ENCODE data around the gene RABGGTA.
A peak's percentile ranks its signal among the peaks of the same experiment; 100 is the strongest.

The RABGGTA gene

DNA sequence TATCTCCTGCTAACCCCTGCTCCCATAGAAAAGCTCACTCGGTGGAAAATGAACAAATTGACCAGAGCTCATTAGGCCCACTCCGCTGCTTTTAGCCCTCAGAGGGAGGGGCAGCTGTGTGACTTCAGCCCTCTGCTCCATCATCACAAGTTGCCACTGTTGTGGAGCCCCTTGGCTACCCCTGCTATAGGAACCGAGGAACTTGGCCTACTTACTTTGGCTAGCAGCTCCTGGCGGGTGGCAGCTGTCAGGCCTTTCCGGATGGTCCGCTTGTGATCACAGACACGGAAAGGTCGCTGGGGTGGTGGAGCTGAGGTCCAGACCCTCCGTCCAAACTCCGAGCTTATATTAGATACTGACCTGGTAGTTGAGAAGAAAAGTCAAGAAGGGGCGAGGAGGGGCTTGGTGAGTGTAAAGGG, 35.8 kb upstream of the RABGGTA start:
- intact Hi-C loops (cut with DNase I): no loop called here

DNA sequence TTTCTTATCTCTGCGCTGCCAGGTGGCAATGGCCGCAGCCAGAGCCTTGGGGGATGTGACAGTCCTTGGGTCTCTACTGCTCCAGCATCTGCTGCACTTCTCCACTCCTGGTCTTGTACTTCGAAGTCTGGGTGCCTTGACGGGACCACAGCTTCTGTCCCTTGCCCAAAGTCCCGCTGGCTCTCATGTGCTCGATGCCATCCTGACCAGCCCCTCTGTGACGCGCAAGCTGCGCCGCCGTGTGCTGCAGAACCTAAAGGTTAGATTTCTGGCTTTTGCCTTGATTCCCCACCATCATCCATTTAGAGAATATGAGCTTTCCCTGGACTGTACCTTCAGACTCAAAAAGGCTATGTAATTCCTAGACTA, 32.6 kb upstream of the RABGGTA start:
- intact Hi-C loops (cut with DNase I): no loop called here
- DNase-seq: peak in 2 of 10 donors; percentile 16 to 38

More for the DNA sequence above, 35.8 kb upstream of the RABGGTA start:
- DNase-seq: no peak

DNA sequence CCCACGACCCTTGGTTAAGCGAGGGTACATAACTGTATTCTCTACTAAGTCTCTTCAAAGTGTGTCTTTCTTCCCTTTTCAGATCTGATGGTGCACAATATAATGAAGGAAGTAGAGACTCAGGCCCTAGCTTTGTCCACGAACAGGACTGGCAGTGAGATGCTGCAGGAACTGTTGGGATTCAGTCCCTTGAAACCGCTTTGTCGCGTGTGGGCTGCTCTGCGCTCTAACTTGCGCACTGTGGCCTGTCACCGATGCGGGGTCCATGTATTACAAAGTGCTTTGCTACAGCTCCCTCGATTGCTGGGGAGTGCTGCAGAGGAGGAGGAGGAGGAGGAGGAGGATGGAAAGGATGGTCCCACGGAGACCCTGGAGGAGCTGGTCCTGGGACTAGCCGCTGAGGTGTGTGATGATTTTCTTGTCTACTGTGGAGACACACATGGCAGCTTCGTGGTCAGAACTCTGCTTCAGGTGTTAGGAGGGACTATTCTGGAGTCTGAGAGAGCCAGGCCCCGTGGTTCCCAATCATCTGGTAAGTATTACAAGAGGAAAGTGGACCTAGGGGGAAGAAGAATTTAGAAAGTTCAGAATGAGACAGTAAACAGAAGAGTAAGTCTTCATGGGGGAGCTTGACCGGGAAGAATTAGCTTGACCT, 29.1 kb upstream of the RABGGTA start:
- intact Hi-C loops (cut with DNase I): no loop called here
- peak in 1 of 10 donors; percentile 38 for DNase-seq

DNA sequence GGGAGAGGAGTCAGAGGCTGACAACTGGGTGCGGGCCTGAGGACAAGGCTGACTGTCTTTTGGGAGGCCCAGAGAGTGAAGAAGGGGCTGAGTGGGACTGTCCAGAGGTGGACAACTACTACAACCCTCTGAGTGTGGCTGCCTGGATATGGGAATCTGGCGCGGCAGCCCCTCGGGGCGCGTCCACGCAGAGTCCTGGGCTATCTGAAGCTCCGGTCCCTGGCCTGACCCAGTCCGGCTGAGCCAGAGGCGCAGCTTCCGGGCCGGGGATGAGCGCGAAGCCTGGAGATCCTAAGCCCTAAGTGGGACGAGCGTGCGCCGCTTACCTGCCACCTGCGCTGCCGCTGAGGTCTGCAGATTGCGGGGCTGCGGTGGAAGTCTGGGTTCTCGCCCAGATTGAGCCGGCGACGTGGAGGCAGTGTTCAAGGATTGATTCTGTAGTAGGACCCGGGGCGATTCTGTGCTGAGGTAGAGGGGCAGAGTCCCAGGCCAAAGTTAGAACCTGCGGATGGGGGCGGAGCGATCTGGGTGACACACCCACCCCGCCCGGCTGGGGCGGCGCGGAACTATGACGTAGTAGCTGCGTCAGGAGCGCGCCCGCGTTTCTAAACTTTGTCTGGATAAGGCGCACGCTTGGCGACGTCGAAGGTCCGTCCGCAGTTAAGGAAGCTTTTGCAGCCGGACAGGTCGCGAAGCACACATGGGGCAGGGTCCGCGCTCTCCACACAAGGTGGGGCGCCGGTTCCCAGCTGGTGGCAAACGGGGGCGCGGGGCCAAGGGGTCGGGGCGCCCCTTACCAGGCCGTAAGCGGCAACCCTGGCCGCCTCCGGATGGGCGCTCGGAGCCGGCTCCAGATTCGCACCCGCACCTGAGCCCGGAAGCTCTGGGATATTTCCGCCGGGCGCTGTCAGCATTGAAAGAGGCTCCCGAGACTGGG, 28.1 kb upstream of the RABGGTA start, which contains the start of the genes DHRS1 and NOP9:
Gene DHRS1, minus strand, starts transcription at position 526 of the 937 bp plus-strand sequence. CDS start 674 bp downstream, outside the sequence.
Gene NOP9, plus strand, starts transcription at position 596 of the 937 bp plus-strand sequence. Its CDS starts 105 bp downstream, at position 701.
- DNase-seq: peak; percentile 85 to 99 (median 92)
- intact Hi-C loops (cut with DNase I): loop anchor here (1.0 kb wide), 1 partner anchor 28 kb away; the partner anchor contains the start of gene RABGGTA

DNA sequence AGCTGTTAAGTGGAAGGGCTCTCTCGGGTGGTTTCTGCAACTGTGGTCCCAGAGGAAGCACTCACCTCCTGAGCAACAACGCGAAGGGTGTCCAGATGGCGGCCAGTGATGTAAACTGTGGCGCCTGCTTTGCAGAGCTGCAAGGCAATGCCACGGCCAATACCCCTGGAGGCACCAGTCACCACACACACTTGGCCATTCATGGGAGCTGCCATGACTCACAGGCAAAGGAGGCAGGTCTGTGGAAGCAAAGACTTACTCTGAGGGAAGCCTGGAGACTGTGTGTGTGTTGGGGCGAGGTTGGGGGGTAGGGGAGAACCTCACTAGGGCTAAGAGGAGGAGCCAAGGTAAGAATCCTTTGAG, 27.5 kb upstream of the RABGGTA start:
- intact Hi-C loops (cut with DNase I): loop anchor here (1.0 kb wide), 1 partner anchor 28 kb away; the partner anchor contains the start of gene RABGGTA

DNA sequence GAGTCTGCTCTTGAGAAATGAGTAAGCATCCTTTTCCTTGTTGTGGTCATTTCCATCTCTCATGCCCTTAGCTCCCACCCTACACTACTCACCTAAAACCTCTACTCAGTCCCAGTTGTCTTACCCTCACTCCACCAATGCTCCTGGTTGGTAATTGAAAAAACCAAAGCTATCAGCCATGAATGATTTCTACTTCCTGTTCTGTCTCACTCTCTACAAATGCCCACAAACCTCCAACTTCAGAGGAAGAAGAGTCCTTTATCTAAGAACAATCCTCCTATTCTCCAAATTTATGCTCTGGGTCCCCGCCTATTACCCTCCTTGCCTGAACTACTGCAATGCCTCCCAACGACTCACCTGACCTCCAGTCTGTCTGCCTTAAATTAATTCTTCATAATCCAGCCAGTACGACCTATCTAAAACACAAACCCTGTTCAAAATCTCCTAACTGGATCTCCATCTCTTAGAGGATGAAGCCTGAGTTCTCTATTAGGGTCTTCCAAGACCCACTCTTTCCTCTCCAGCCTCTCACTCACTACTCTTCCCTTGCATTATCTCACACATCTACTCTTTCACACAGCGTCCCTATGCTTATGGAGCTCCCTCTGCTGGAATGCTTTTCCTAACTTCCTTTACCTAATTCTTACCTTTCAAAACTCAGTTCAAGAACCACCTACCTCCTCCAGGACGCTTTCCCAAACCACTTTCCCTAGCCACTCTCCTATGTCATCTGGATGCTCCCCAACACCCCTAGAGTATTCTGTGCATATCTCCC, 26.0 kb upstream of the RABGGTA start:
- no peak for DNase-seq
- intact Hi-C loops (cut with DNase I): loop anchor here (2.0 kb wide), 1 partner anchor 55 kb away; the partner anchor contains the start of gene TINF2

More for the DNA sequence above, 27.5 kb upstream of the RABGGTA start:
- peak in 1 of 10 donors; percentile 85 for DNase-seq

DNA sequence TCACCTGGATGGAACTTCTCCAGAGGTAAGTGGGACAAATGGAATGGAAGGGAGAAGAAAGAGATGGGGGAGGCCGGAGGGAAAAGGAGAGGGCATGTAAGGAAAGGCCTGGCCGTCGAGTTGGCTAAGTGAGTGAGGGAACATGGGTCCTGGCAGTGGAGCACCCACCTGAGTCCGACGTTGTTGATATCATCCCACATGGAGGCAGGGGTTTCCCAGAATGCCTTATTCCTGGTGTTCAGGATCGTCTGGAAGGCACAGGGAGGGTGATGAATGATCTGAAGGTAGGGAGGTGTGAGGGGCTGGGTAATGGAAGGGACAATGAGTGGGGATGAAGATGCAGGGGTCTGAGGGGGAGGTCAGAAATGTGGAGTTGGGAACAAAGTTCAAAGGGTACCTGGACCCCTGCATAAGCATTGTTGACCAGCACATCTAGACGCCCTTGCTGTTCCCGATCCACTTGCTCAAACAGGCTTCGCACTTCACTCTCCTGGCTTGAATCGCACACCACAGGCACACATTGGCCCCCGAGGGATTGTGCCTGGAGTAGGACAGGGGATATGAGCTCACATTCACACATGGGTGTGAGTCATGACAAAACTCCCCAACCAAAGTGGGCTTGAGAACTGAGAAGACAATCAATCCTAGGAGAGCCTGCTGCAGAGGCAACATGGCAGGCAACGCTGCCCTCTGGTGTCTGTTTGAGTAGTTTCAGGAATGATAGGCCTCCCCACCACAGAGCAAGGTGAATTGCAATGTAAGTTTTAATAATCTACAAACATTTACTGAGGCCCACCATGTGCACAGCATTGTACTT, 25.2 kb upstream of the RABGGTA start:
- intact Hi-C loops (cut with DNase I): loop anchor here (2.0 kb wide), 1 partner anchor 54 kb away; the partner anchor contains the start of gene TINF2
- DNase-seq: peak in 9 of 10 donors; percentile 53 to 94 (median 64)

DNA sequence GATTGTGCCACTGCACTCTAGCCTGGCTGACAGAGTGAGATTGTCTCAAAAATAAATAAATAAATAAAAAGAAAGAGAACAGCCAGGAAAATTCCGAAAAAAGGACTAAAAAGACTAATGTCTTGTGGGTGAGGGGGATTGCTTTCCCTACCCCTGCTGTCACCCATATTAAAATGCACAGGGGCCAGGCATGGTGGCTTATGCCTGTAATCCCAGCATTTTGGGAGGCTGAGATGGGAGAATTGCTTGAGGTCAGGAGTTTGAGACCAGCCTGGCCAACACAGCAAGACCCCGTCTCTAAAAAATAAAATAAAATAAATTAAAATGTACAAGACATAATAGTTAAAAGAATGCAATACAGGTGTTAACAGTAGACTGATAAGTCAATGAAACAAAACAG, 22.1 kb upstream of the RABGGTA start:
- intact Hi-C loops (cut with DNase I): no loop called here
- DNase-seq: no peak

DNA sequence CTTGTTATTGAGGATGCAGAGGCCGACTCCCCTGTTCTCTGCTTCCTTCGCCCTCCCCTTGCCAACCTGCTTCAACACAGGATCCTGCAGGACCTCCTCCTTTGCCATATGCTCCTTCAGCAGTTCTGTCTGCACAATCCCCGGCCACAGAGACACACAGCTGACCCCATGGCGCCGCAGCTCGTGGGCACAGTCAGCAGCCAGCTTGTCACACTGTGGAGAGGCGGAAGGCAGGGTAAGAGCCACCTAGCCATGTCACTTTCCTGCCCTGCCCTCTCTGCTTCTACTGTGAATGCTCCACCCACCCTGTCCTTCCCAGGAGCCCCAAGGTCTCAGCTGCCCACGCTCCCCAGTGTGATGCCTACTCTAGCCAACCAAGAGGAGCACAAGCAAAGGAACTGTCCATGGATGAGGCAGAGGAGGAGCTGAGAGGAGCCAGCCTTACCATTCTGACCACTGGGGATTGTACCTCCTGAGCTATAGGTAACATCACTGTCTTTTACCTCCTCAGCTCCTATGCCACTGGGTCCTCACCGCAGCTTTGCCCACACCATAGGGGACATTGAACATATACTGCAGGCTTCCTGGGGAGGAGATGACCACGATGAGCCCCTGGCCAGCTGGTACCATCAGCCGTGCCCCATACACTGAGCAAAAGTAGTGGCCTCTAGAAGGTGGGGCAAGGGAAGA, 20.9 kb upstream of the RABGGTA start:
- DNase-seq: peak in 1 of 10 donors; percentile 49
- intact Hi-C loops (cut with DNase I): no loop called here

DNA sequence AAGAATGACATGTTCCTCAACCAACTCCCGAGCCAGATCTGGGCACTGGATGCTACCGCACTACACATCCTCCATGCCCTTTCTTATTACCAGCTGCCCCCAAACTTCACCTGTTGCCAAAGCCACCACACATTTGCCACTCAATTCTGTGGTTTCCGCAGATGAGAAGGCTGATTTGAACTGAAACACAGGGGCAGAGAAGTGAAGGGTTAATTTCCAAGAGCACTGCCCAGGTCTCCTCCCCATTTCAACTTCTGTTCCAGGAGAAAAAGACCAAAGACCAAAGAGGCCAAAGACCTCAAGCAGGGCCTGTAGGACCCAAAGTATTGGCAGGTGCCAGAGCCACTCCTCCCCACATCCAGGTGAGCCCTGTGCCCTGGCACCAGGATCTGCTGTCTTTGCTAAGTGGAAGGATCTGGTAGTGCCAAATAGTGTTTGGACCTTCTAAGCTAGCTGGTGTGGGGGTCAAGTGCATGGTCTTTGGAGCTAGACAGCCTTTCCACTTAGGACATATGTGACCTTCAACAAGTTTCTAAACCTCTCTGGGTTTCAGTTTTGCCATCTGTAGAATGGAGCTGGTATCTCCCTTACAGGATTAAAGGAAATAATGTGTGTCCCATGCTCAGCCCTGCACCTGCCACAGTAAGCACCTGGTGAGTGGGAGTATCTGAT, 20.2 kb upstream of the RABGGTA start:
- no peak for DNase-seq
- intact Hi-C loops (cut with DNase I): no loop called here

DNA sequence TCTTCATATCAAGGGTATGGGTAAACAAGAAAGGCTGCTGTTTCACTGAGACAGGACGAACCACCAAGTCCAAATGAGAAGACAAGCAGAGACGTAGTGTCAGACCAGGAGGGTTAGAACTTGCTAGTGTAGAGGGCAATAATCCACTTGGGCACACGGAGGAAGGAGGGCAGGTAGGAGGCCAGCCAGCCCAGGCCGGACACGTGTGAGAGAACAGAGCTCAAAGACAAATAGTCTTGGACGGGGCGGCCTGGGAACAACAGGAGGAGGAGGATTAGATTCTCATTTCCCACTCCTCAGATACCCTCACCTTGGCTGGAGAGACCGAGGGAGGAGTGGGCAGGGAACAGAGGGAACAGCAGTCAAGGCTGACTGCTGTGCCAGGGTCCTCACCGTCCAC, 19.3 kb upstream of the RABGGTA start:
- peak in 1 of 10 donors; percentile 38 for DNase-seq
- intact Hi-C loops (cut with DNase I): no loop called here

DNA sequence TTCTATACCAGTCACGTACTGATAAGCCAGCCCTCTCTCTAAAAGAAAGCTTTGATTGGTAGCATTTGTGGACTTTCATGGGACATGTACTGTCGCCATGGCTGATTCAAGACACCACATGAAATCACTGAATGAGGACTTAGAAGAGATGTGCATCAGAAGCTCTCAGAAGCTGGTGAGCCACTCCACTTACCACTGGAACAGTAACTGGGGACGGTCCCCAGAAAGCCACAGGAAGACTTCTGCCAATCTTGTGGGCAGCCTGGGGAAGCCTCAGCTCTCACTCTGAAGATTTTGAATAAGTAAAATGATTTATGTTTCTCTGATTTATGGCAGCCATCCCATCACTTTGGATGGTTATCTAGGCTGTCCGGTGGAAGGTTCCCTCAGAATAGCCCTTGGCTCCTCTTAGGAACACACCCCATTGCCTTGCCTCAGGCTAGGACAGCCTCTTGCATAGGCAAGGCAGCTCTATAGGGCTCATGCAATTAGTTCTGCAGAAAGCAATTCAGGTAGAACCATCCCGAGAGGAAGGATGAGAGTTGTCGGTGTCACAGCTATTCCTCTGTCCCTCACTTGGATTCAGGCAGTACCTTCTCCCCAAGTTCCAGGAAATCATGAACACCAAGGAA, 18.4 kb upstream of the RABGGTA start:
- peak in 1 of 10 donors; percentile 30 for DNase-seq

DNA sequence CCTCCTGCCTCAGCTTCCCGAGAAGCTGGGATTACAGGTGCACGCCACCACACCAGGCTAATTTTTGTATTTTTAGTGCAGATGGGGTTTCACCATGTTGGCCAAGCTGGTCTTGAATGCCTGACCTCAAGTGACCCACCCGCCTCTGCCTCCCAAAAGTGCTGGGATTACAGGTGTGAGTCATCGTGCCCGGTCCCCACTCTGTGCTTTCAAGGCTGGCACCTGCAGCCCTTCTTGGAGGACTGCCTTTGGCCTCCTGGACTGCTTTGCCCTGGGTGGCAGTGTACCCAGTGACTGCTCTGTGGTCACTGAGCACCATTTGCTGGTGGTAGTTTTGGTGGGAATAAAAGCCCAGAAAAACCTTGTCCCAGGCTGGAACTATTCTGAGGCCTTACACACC, 15.6 kb upstream of the RABGGTA start:
- peak in 2 of 10 donors; percentile 44 to 69 for DNase-seq
- intact Hi-C loops (cut with DNase I): no loop called here

More for the DNA sequence above, 18.4 kb upstream of the RABGGTA start:
- intact Hi-C loops (cut with DNase I): no loop called here

DNA sequence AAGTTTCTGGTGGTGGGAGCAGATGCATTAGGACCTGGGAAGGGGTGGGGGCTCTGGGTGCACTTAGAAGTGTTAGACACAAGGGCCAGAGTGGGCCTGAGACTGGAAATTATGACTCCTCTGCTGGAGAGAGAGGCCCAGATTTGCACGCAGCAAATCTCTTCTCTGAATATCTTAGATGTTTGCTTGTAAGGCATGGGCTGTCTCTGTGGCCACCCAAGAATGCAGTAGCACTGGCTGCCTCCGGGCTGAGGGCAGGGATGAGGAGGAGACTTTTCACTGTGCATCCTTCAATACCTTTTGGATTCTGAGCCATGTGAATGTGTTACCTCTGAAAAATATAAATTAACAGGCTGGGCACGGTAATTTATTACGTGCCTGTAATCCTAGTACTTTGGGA, 14.0 kb upstream of the RABGGTA start:
- DNase-seq: peak in 1 of 10 donors; percentile 9
- intact Hi-C loops (cut with DNase I): no loop called here

DNA sequence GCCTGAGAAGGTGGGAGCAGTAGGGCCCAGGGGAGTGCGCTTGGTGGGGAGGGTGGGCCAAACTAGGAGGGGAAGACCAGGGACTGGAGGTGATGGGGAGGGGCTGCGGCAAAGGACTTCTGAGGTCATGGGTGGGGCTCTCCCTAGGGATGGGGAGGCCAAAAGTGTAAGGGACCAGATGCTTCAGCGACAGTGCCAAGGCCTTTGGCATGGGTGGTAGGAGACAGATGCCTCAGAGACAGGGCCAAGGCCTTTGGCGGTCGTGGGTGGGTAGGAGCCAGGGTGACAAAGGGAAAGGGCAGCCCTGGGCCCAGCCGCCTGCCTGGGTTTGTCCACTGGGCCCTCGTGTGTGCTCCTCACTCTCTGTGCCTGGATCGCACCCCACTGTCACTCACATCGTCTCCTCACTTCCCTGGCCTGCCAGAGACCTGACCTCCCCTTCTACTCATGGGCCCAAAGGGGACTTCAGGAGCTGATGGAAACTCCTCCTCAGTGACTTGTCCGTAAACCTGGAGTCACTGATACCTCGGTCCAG, 13.2 kb upstream of the RABGGTA start:
- peak in 2 of 10 donors; percentile 67 to 71 for DNase-seq
- intact Hi-C loops (cut with DNase I): no loop called here

DNA sequence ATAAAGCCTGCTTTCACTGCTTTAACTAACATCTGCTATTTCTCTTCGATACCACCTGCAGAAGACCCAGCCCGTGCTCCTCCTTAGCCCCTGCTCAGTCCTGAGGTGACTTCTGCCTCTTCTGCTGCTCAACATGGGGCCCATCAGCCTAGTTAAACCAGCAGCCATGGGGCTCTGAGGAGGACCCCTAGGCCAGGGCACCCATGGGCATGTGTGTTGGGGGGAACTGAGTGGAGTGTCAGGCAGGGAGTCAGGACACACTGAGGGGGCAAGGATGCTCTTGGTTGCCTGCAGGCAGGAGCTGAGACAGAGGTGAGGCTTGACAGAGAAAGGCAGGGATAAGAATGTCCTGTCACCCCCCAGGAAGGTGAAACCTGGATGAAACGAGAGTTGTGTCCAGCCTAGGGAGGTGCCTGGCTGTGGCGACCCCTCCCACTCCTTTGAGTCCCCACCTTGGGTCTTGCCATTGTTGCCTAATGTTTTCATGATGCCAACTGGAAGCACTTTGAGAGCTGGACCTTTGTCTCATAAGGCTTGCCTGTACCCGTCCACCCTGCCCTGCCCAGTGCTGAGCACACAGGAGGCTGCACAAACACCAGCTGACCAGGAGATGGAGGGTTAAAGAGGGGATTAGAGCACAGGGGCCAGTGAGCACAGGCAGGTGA, 12.5 kb upstream of the RABGGTA start:
- intact Hi-C loops (cut with DNase I): no loop called here
- DNase-seq: peak in 2 of 10 donors; percentile 35 to 49

DNA sequence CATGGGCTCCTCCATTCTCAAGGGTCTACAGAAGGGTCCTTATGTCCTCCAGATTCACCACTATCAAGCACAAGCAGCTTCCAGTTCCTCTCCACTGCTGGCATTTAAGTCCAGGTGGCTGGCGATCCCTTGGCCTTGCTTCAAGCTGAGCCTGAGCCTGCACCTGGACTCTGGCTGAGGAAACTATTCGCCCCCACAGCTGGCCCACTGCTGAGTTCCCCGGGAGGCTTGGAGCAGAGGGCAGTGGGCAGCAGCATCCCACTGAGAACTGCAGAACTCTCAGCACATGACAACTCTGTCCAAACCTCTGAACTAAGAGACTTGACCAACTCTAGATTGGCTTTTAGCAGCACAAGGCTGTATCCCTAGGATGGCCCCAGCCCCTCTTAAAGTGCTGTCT, 11.3 kb upstream of the RABGGTA start:
- peak in 2 of 10 donors; percentile 52 to 63 for DNase-seq
- intact Hi-C loops (cut with DNase I): no loop called here

All from posterior cingulate gyrus (tissue), 11 donors.